IMR-90 (cell line): ENCODE data around the gene AVP.
"Not testable (repeated sequence)": the region's sequence is repeated elsewhere in the genome, so short reads cannot be mapped to it uniquely, and the experiment has no call there.

ENCODE experiments used
- BHLHE40 ChIP-seq: fragments of 150-350 bp; IDR thresholded peaks from 2 replicates; pipeline ENCODE4 v1.6.1; 2016; ENCODE audit warnings: mild to moderate bottlenecking, low read depth, low read length
- CTCF ChIP-seq: conservative IDR thresholded peaks from 2 replicates; pipeline ENCODE4 v1.5.1; 2012; ENCODE audit warnings: mild to moderate bottlenecking, low read depth, low read length, improper control_type of control experiment
- MAFK ChIP-seq: IDR thresholded peaks from 2 replicates; pipeline ENCODE4 v1.6.1; 2012; ENCODE audit warnings: low read depth, low read length, improper control_type of control experiment
- MXI1 ChIP-seq: IDR thresholded peaks from 2 replicates; pipeline ENCODE4 v1.6.1; 2012; ENCODE audit warnings: low read depth, mild to moderate bottlenecking, low read length, moderate library complexity, borderline replicate concordance
- RAD21 ChIP-seq: IDR thresholded peaks from 2 replicates; pipeline ENCODE4 v1.6.1; 2012; ENCODE audit warnings: low read length, improper control_type of control experiment

- not testable (repeated sequence) for TF ChIP-seq MAFK, BHLHE40, CTCF, RAD21, MXI1
Observed at GRCh38 chr20:3075315-3075714, 9.2 kb downstream of the AVP start.
